GM12878 (cell line): ENCODE measurements around the gene CACNA2D3. TPM values are rescaled to one million over a fixed set of nuclear protein-coding genes. Genes with fewer than 3 reads are reported as not detected.

Source experiments
- ATAC-seq: fragments of 200-7000 bp; cut with Tn5 transposase; 3 replicates; pipeline ENCODE4 v1.9.1; 2020; ENCODE audit warnings: mild to moderate bottlenecking, moderate library complexity
- BruUV-seq: library from RNA; stranded (reverse); fragments of 400-500 nt; replicated peaks from 2 replicates; lab custom pipeline; 2021; lab: Mats Ljungman, UMichigan
- CTCF ChIA-PET: fragments of 300-600 bp; sonication (Branson Sonifier 250); formaldehyde crosslinking; extraction: SDS; loops from one replicate; lab custom pipeline; 2021; ENCODE audit warnings: inconsistent platforms; lab: Yijun Ruan, JAX
- POLR2A ChIA-PET: fragments of 350-600 bp; formaldehyde crosslinking; extraction: SDS; loops from one replicate; lab custom pipeline; 2021; ENCODE audit warnings: inconsistent platforms; lab: Charles Lee
- RAD21 ChIA-PET: fragments of 300-600 bp; sonication (Branson Sonifier 250); formaldehyde crosslinking; loops from one replicate; lab custom pipeline; 2023; ENCODE audit warnings: antibody characterized with exemption; ENCODE audit not compliant: unreplicated experiment; lab: Charles Lee
- SMC1A ChIA-PET: fragments of 300-600 bp; sonication (Branson Sonifier 250); formaldehyde crosslinking; loops from one replicate; lab custom pipeline; 2023; ENCODE audit not compliant: unreplicated experiment, uncharacterized antibody; lab: Charles Lee
- DNase-seq: peaks from one replicate; pipeline ENCODE4 v3.0.0-alpha.2; 2011; ENCODE audit warnings: low read depth, low spot score
- FAIRE-seq: peaks from 3 replicates; lab custom pipeline; 2011; peaks lifted over from hg19 to GRCh38; lab: Jason Lieb, UNC
- H2AFZ ChIP-seq: 2 replicates; pipeline ENCODE4 v1.6.0; 2011; ENCODE audit warnings: low read depth, low read length, control low read depth; ENCODE audit not compliant: control insufficient read depth
- H3K27ac ChIP-seq: 2 replicates; pipeline ENCODE4 v1.5.1; 2011; ENCODE audit warnings: control low read depth; ENCODE audit not compliant: control insufficient read depth, insufficient read depth
- H3K27me3 ChIP-seq, 2 experiments: replicated peaks in 1 of 2; 2 replicates each; pipeline versions ENCODE4 v1.6.0 to v1.6.1; 2011; ENCODE audit warnings: low read length in 1 of 2; ENCODE audit not compliant: control insufficient read depth in 2 of 2, insufficient read depth in 2 of 2
- H3K36me3 ChIP-seq, 2 experiments: 2 replicates each; pipeline ENCODE4 v1.5.1; 2011; ENCODE audit warnings: low read length in 1 of 2; ENCODE audit not compliant: control insufficient read depth in 2 of 2, insufficient read depth in 2 of 2
- H3K4me1 ChIP-seq: 2 replicates; pipeline ENCODE4 v1.6.1; 2011; ENCODE audit warnings: mild to moderate bottlenecking, low read length, moderate library complexity, mixed read lengths; ENCODE audit not compliant: control insufficient read depth, insufficient read depth
- H3K4me2 ChIP-seq: 2 replicates; pipeline ENCODE4 v1.6.0; 2011; ENCODE audit warnings: control low read depth; ENCODE audit not compliant: control insufficient read depth, insufficient read depth
- H3K4me3 ChIP-seq: fragments of 200-600 bp; sonication (generic); 2 replicates; pipeline ENCODE4 v1.5.1; 2016
- H3K79me2 ChIP-seq: 2 replicates; pipeline ENCODE4 v1.6.0; 2011; ENCODE audit warnings: low read length; ENCODE audit not compliant: control insufficient read depth, insufficient read depth
- H3K9ac ChIP-seq: 2 replicates; pipeline ENCODE4 v1.8.0; 2011; ENCODE audit warnings: low read length, control low read depth, mixed read lengths; ENCODE audit not compliant: control insufficient read depth, insufficient read depth
- H3K9me3 ChIP-seq: replicated peaks from 3 replicates; pipeline ENCODE4 v1.5.1; 2011; ENCODE audit warnings: mild to moderate bottlenecking, low read length; ENCODE audit not compliant: control insufficient read depth, insufficient read depth
- H4K20me1 ChIP-seq: 2 replicates; pipeline ENCODE4 v1.6.0; 2011; ENCODE audit not compliant: control insufficient read depth, insufficient read depth
- BACH1 ChIP-seq: fragments of 450-650 bp; IDR thresholded peaks from 2 replicates; pipeline ENCODE4 v1.6.1; 2017; ENCODE audit warnings: mild to moderate bottlenecking, borderline replicate concordance
- CHD1 ChIP-seq: IDR thresholded peaks from 2 replicates; pipeline ENCODE4 v1.6.1; 2012; ENCODE audit warnings: low read depth, low read length, improper control_type of control experiment
- IKZF2 ChIP-seq, 2 experiments: fragments of 450-650 bp; IDR thresholded peaks; 2 replicates each; pipeline ENCODE4 v1.6.1; 2017; ENCODE audit warnings: mild to moderate bottlenecking in 2 of 2, moderate library complexity in 2 of 2
- NFXL1 ChIP-seq: fragments of 450-650 bp; IDR thresholded peaks from 2 replicates; pipeline ENCODE4 v1.6.1; 2017; ENCODE audit warnings: antibody characterized with exemption, mild to moderate bottlenecking, borderline replicate concordance
- WGBS: methylation state at CpG from one replicate; pipeline ENCODE4 v1.1.6; 2016; ENCODE audit warnings: low lambda C conversion rate; ENCODE audit not compliant: insufficient replicate concordance, insufficient coverage; ENCODE audit errors: missing lambda C conversion rate; 5-methylcytosine and 5-hydroxymethylcytosine counted together
- in situ Hi-C: fragments of 300-500 bp; cut with MboI; formaldehyde crosslinking; loops from 9 replicates; pipeline ENCODE4 v1.14.3; 2018; ENCODE audit warnings: mixed read lengths
- intact Hi-C: fragments of 100-400 bp; cut with micrococcal nuclease; formaldehyde crosslinking; loops from one replicate; pipeline ENCODE4 v1.14.2; 2022; ENCODE audit not compliant: unreplicated experiment
- polyA plus RNA-seq, 11 experiments: library from polyadenylated mRNA; depleted of rRNA in 4 of 11; unstranded in 6 of 11; stranded (reverse) in 5 of 11; fragments of >200 nt; fragmentation: Nextera tagmentation in 4 of 11; fragmentation: Illumina TruSeq in 1 of 11; extraction: Ambion mirVana in 4 of 11; extraction: Trizol in 1 of 11; gene quantifications; 1 replicate in 1 of 11; 2 replicates in 10 of 11; pipeline versions ENCODE4 v1.2.1 to v1.2.3, GENCODE V29; 2011 to 2016; ENCODE audit warnings: inconsistent platforms in 2 of 11, missing spikeins in 2 of 11, low read depth in 1 of 11
- total RNA-seq, 4 experiments: library from RNA; depleted of rRNA in 3 of 4; stranded (reverse); fragments of >200 nt in 3 of 4; fragmentation: Illumina TruSeq in 1 of 4; extraction: Trizol in 1 of 4; gene quantifications; 2 replicates each; pipeline versions ENCODE4 v1.2.1 to v1.2.3, GENCODE V29; 2013 to 2021
- TF ChIP-seq, protein P1 (sequence below): IDR thresholded peaks from 2 replicates; pipeline ENCODE4 v1.6.1; 2012; ENCODE audit warnings: improper control_type of control experiment, low read depth, low read length; ENCODE audit not compliant: insufficient replicate concordance
- TF ChIP-seq, protein P2 (sequence below): fragments of 450-650 bp; IDR thresholded peaks from 2 replicates; pipeline ENCODE4 v1.6.1; 2017; ENCODE audit warnings: borderline replicate concordance

Gene CACNA2D3
- total and polyA plus RNA-seq, 10 of the 15 experiments (the other 5 are each of a cell fraction or from before 2014, with no cell fraction given), result not detected

GRCh38 chr3:54557538-54558428 lies 435.4 kb downstream of the CACNA2D3 start:
- POLR2A ChIA-PET, result no interaction called here
- SMC1A ChIA-PET, result no interaction called here
- TF ChIP-seq BACH1 (no peak), NFXL1 (no peak), IKZF2 (IDR thresholded peaks at IDR 0.05) (no peak), CHD1 (no peak)
- TF ChIP-seq, protein P1, sequence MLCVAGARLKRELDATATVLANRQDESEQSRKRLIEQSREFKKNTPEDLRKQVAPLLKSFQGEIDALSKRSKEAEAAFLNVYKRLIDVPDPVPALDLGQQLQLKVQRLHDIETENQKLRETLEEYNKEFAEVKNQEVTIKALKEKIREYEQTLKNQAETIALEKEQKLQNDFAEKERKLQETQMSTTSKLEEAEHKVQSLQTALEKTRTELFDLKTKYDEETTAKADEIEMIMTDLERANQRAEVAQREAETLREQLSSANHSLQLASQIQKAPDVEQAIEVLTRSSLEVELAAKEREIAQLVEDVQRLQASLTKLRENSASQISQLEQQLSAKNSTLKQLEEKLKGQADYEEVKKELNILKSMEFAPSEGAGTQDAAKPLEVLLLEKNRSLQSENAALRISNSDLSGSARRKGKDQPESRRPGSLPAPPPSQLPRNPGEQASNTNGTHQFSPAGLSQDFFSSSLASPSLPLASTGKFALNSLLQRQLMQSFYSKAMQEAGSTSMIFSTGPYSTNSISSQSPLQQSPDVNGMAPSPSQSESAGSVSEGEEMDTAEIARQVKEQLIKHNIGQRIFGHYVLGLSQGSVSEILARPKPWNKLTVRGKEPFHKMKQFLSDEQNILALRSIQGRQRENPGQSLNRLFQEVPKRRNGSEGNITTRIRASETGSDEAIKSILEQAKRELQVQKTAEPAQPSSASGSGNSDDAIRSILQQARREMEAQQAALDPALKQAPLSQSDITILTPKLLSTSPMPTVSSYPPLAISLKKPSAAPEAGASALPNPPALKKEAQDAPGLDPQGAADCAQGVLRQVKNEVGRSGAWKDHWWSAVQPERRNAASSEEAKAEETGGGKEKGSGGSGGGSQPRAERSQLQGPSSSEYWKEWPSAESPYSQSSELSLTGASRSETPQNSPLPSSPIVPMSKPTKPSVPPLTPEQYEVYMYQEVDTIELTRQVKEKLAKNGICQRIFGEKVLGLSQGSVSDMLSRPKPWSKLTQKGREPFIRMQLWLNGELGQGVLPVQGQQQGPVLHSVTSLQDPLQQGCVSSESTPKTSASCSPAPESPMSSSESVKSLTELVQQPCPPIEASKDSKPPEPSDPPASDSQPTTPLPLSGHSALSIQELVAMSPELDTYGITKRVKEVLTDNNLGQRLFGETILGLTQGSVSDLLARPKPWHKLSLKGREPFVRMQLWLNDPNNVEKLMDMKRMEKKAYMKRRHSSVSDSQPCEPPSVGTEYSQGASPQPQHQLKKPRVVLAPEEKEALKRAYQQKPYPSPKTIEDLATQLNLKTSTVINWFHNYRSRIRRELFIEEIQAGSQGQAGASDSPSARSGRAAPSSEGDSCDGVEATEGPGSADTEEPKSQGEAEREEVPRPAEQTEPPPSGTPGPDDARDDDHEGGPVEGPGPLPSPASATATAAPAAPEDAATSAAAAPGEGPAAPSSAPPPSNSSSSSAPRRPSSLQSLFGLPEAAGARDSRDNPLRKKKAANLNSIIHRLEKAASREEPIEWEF, result no peak
- TF ChIP-seq, protein P2, sequence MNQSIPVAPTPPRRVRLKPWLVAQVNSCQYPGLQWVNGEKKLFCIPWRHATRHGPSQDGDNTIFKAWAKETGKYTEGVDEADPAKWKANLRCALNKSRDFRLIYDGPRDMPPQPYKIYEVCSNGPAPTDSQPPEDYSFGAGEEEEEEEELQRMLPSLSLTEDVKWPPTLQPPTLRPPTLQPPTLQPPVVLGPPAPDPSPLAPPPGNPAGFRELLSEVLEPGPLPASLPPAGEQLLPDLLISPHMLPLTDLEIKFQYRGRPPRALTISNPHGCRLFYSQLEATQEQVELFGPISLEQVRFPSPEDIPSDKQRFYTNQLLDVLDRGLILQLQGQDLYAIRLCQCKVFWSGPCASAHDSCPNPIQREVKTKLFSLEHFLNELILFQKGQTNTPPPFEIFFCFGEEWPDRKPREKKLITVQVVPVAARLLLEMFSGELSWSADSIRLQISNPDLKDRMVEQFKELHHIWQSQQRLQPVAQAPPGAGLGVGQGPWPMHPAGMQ, result no peak
- TF ChIP-seq, all 136 proteins: peak for 0
- Histone ChIP-seq H4K20me1 (no peaks in the 10 kb centered on the region), H2AFZ (no peak overlapping the region), H3K9me3 (no peaks in the 10 kb centered on the region), H3K36me3 (no peaks in the 10 kb centered on the region), H3K9ac (no peak overlapping the region), H3K4me1 (no peaks in the 10 kb centered on the region), H3K27ac (no peak overlapping the region), H3K4me3 (no peak overlapping the region), H3K27me3 (no peaks in the 10 kb centered on the region), H3K4me2 (no peak overlapping the region), H3K79me2 (no peaks in the 10 kb centered on the region)
- DNase-seq (no peak), FAIRE-seq (no peak), ATAC-seq (no peak)
- intact Hi-C loops (no loop called here), in situ Hi-C loops (no loop called here)
- RAD21 ChIA-PET, result no interaction called here
- CTCF ChIA-PET, result no interaction called here
- no TSS peak for BruUV-seq
- 38% methylated on average over 12 of the region's 12 CpGs for WGBS
